Esophagus squamous epithelium (tissue), 5 donors: Measurements from ENCODE around the gene FGR. TPM values are rescaled to one million over a fixed set of nuclear protein-coding genes. Genes with fewer than 3 reads are reported as not detected.
A peak's percentile ranks its signal among the peaks of the same experiment; 100 is the strongest.

Experiments used
- DNase-seq: peaks from one replicate; lab custom pipeline; 2025; lab: John Stamatoyannopoulos, UW
- H3K27ac ChIP-seq, 4 donors: fragments of 200-600 bp; sonication (generic); one replicate each; pipeline ENCODE4 v1.5.1; 2016 to 2019; ENCODE audit warnings: mild to moderate bottlenecking in 1 of 4
- H3K27me3 ChIP-seq, 4 donors: fragments of 200-600 bp; sonication (generic); 1 replicate in 3 of 4; 2 replicates in 1 of 4; pipeline versions ENCODE4 v1.5.1 to v1.6.0; 2017 to 2021; ENCODE audit warnings: antibody characterized with exemption in 1 of 4
- H3K36me3 ChIP-seq, 3 donors: fragments of 200-600 bp; sonication (generic); one replicate each; pipeline ENCODE4 v1.5.1; 2016 to 2019
- H3K4me1 ChIP-seq, 3 donors: fragments of 200-600 bp; sonication (generic); one replicate each; pipeline ENCODE4 v1.5.1; 2017 to 2019
- H3K4me3 ChIP-seq, 4 donors: fragments of 200-600 bp; sonication (generic); 1 replicate in 3 of 4; 2 replicates in 1 of 4; pipeline ENCODE4 v1.5.1; 2016 to 2019; ENCODE audit warnings: mild to moderate bottlenecking in 2 of 4, moderate library complexity in 1 of 4
- H3K9me3 ChIP-seq, 3 donors: fragments of 200-600 bp; sonication (generic); one replicate each; pipeline ENCODE4 v1.5.1; 2016 to 2019
- CTCF ChIP-seq, 6 experiments: fragments of 450-650 bp in 4 of 6; fragments of 200-600 bp in 2 of 6; sonication (generic) in 2 of 6; IDR thresholded peaks; one replicate each; pipeline ENCODE4 v1.5.1; 2016 to 2019; ENCODE audit warnings: antibody characterized with exemption in 6 of 6, mild to moderate bottlenecking in 4 of 6, moderate library complexity in 4 of 6
- POLR2A ChIP-seq, 4 donors: fragments of 450-650 bp; IDR thresholded peaks; one replicate each; pipeline ENCODE4 v1.6.1; 2017; ENCODE audit warnings: antibody characterized with exemption in 4 of 4, mild to moderate bottlenecking in 4 of 4, moderate library complexity in 3 of 4
- WGBS, 2 donors: methylation state at CpG; one replicate each; pipeline ENCODE4 v1.1.5; 2018; 5-methylcytosine and 5-hydroxymethylcytosine counted together
- intact Hi-C: fragments of 100-400 bp; cut with DNase I; formaldehyde crosslinking; loops from one replicate; pipeline ENCODE4 v1.15.0; 2022
- total RNA-seq, 4 donors: library from RNA; depleted of rRNA; stranded (reverse); fragments of >200 nt; gene quantifications; one replicate each; pipeline ENCODE4 v1.1.0, GENCODE V29; 2016
- donor health status: DM: yes; HTN: yes; CAD: no.

FGR gene
- total RNA-seq, 4 donors from 2014 or later = 1.2 to 12.4 (median 7.5) TPM

- Histone ChIP-seq H3K4me1 (peaks cover 51 to 74% (median 57%) of the 10 kb centered on the region in 3 donors), H3K27me3 (no peaks in the 10 kb centered on the region), H3K27ac (peak within 1 kb of the TSS; percentile 97 to 99 (median 98)), H3K36me3 (no peaks in the 10 kb centered on the region), H3K4me3 (peak within 1 kb of the TSS; percentile 94 to 98 (median 97)), H3K9me3 (no peaks in the 10 kb centered on the region)
- 0% methylated on average over 12 to 18 of the region's 74 CpGs for WGBS, 2 donors
- TF ChIP-seq POLR2A (IDR thresholded peaks at IDR 0.05) = peak in 3 of 4 donors; percentile 72 to 94 (median 89)
- TF ChIP-seq CTCF (IDR thresholded peaks at IDR 0.05) = peak in 4 of 6 experiments; percentile 35 to 61 (median 50)
- intact Hi-C loops = loop anchor here (5.0 to 10.0 kb wide), 3 partner anchors 47 to 199 kb away; no protein-coding TSS in a partner anchor
- DNase-seq = peak; percentile 63
Observed at GRCh38 chr1:27603681-27604578, 31.1 kb downstream of the FGR start, which contains the start of gene AHDC1. Gene AHDC1, minus strand, starts transcription at chr1:27604144. Its CDS starts 52,029 bp downstream, at chr1:27552115.

GRCh38 chr1:27603309-27603680, 31.7 kb downstream of the FGR start:
- Histone ChIP-seq H3K4me1 (peaks cover 58 to 80% (median 63%) of the 10 kb centered on the region in 3 donors), H3K27me3 (no peaks in the 10 kb centered on the region), H3K27ac (peak overlapping the region; percentile 97 to 99 (median 98)), H3K4me3 (peak overlapping the region; percentile 94 to 98 (median 97)), H3K36me3 (peaks cover 0 to 2% (median 0%) of the 10 kb centered on the region in 3 donors), H3K9me3 (no peaks in the 10 kb centered on the region)
- 0% methylated on average over 10 to 14 of the region's 43 CpGs for WGBS, 2 donors
- TF ChIP-seq POLR2A (IDR thresholded peaks at IDR 0.05) = no peak
- TF ChIP-seq CTCF (IDR thresholded peaks at IDR 0.05) = no peak
- intact Hi-C loops = loop anchor here (5.0 to 10.0 kb wide), 3 partner anchors 46 to 198 kb away; no protein-coding TSS in a partner anchor
- no peak for DNase-seq

GRCh38 chr1:27602462-27603308, 32.3 kb downstream of the FGR start:
- no peaks in the 10 kb centered on the region for H3K27me3 ChIP-seq
- TF ChIP-seq POLR2A (IDR thresholded peaks at IDR 0.05) (no peak), CTCF (IDR thresholded peaks at IDR 0.05) (no peak)
- no peak for DNase-seq
- H3K9me3 ChIP-seq = no peaks in the 10 kb centered on the region
- H3K4me1 ChIP-seq = peaks cover 64 to 86% (median 69%) of the 10 kb centered on the region in 3 donors
- H3K4me3 ChIP-seq = peak overlapping the region; percentile 94 to 98 (median 97)
- 0% methylated on average over 2 of the region's 54 CpGs; no CpG with 5 or more reads in 1 of the 2 donors for WGBS, 2 donors
- peaks cover 0 to 8% (median 0%) of the 10 kb centered on the region in 3 donors for H3K36me3 ChIP-seq
- intact Hi-C loops = loop anchor here (5.0 to 10.0 kb wide), 3 partner anchors 45 to 198 kb away; no protein-coding TSS in a partner anchor
- peak overlapping the region; percentile 97 to 99 (median 98) for H3K27ac ChIP-seq

- H3K4me1 ChIP-seq = peaks cover 66 to 86% (median 71%) of the 10 kb centered on the region in 3 donors
- H3K27me3 ChIP-seq = no peaks in the 10 kb centered on the region
- H3K4me3 ChIP-seq = peak overlapping the region; percentile 94 to 98 (median 97)
- 10% methylated on average over 8 of the region's 23 CpGs; no CpG with 5 or more reads in 1 of the 2 donors for WGBS, 2 donors
- intact Hi-C loops = loop anchor here (5.0 to 10.0 kb wide), 3 partner anchors 45 to 197 kb away; no protein-coding TSS in a partner anchor
- no peak for TF ChIP-seq CTCF (IDR thresholded peaks at IDR 0.05)
- TF ChIP-seq POLR2A (IDR thresholded peaks at IDR 0.05) = peak in 2 of 4 donors; percentile 11 to 31
- H3K9me3 ChIP-seq = no peaks in the 10 kb centered on the region
- DNase-seq = no peak
- H3K36me3 ChIP-seq = peaks cover 0 to 8% (median 0%) of the 10 kb centered on the region in 3 donors
- H3K27ac ChIP-seq = peak overlapping the region; percentile 97 to 99 (median 98)
Observed at GRCh38 chr1:27601771-27602461, 33.1 kb downstream of the FGR start.
